ENCODE measurements around the gene ALDH2. TPM values are rescaled to one million over a fixed set of nuclear protein-coding genes. Genes with fewer than 3 reads are reported as not detected.
A peak's percentile ranks its signal among the peaks of the same experiment; 100 is the strongest.
"Not testable (repeated sequence)": the region's sequence is repeated elsewhere in the genome, so short reads cannot be mapped to it uniquely, and the experiment has no call there.

The ALDH2 gene
- total RNA-seq, result 28.5 and 49.0 TPM in 2 replicates

- peak; percentile 69 to 76 for DNase-seq (ENCODE audit: low read depth in 2 of 2)
These were observed at the start of gene ALDH2 for GRCh38 chr12:111766608-111767361. Gene ALDH2, plus strand, starts transcription at chr12:111766933. Its CDS starts 50 bp downstream, at chr12:111766983.

DNA sequence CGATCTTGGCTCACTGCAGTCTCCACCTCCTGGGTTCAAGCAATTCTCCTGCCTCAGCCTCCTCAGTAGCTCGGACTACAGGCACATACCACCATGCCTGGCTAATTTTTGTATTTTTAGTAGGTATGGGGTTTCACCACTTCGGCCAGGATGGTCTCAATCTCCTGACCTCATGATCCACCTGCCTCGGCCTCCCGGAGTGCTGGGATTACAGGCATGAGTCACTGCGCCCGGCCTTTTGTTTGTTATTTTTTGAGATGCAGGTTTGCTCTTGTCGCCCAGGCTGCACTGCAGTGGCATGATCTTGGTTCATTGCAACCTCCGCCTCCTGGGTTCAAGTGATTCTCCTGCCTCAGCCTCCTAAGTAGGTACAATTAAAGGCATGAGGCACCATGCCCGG lies 47.4 kb upstream of the ALDH2 start:
- DNase-seq (ENCODE audit: low read depth in 2 of 2), result not testable (repeated sequence)

- DNase-seq (ENCODE audit: low read depth in 2 of 2), result no peak
These were observed 46.3 kb upstream of the ALDH2 start for GRCh38 chr12:111720457-111720856.

- not testable (repeated sequence) for DNase-seq (ENCODE audit: low read depth in 2 of 2)
These were observed 42.9 kb upstream of the ALDH2 start for GRCh38 chr12:111723646-111724360.

DNA sequence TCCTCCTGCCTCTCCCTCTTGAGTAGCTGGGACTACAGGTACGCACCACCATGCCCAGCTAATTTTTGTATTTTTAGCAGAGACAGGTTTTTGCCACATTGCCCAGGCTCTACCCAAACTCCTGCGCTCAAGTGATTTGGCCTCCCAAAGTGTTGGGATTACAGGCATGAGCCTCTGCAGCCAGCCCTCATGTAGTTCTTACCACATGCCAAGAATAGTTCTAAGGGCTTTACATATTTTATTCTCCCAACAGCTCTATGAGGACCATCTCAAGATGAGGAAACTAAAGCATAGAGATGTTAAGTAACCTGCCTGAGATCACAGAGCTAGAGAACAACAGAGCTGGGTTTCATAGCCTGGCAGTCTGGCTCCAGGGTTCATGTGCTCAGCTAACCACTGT lies 37.9 kb upstream of the ALDH2 start:
- DNase-seq (ENCODE audit: low read depth in 2 of 2), result no peak

GRCh38 chr12:111730420-111730819 lies 36.3 kb upstream of the ALDH2 start:
- no peak for DNase-seq (ENCODE audit: low read depth in 2 of 2)

- DNase-seq (ENCODE audit: low read depth in 2 of 2), result no peak
These were observed 33.9 kb upstream of the ALDH2 start for GRCh38 chr12:111732786-111733185.

GRCh38 chr12:111733340-111733915 lies 33.3 kb upstream of the ALDH2 start:
- no peak for DNase-seq (ENCODE audit: low read depth in 2 of 2)

DNA sequence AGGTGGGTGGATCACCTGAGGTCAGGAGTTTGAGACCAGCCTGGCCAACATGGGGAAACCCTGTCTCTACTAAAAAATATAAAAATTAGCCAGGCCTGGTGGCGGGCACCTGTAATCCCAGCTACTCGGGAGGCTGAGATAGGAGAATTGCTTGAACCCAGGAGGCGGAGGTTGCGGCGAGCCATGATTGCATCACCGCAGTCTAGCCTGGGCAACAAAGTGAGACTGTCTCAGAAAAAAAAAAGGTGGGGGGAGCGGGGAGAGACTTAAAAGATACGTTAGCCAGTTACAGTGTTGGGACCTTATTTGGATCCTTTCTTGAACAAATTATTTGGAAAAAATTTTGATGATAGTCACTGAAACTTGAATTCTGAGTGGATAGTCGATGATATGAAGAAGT lies 27.2 kb upstream of the ALDH2 start:
- not testable (repeated sequence) for DNase-seq (ENCODE audit: low read depth in 2 of 2)

GRCh38 chr12:111741235-111741812 lies 25.4 kb upstream of the ALDH2 start:
- DNase-seq (ENCODE audit: low read depth in 2 of 2), result peak; percentile 87 to 96

GRCh38 chr12:111745211-111745610 lies 21.5 kb upstream of the ALDH2 start:
- DNase-seq (ENCODE audit: low read depth in 2 of 2), result no peak

- no peak for DNase-seq (ENCODE audit: low read depth in 2 of 2)
These were observed 19.4 kb upstream of the ALDH2 start for GRCh38 chr12:111747333-111747732.

GRCh38 chr12:111748151-111748672 lies 18.5 kb upstream of the ALDH2 start:
- peak; percentile 50 to 75 for DNase-seq (ENCODE audit: low read depth in 2 of 2)

- DNase-seq (ENCODE audit: low read depth in 2 of 2), result peak; percentile 67 to 70
These were observed 17.9 kb upstream of the ALDH2 start for GRCh38 chr12:111748867-111749266.

DNA sequence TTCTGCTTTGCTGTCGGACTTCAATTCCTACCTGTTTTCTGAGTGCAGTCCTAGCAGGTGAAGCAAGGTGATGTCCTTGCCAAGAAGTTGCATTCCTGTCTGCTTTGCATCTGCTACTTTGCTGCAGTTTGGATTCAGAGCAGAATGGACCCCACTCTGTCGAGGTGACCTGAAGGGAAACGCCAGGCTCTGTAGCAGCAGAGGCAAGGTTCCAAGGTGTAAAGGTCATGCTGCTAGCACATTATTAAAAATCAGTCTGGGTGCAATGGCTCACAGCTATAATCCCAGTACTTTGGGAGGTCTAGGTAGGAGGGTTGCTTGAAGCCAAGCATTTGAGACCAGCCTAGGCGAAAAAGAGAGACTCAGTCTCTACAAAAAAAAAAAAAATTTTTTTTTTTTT lies 17.3 kb upstream of the ALDH2 start:
- DNase-seq (ENCODE audit: low read depth in 2 of 2), result no peak

- peak; percentile 78 to 81 for DNase-seq (ENCODE audit: low read depth in 2 of 2)
These were observed 13.4 kb upstream of the ALDH2 start for GRCh38 chr12:111753144-111753881.

GRCh38 chr12:111754671-111755070 lies 12.1 kb upstream of the ALDH2 start:
- no peak for DNase-seq (ENCODE audit: low read depth in 2 of 2)

- no peak for DNase-seq (ENCODE audit: low read depth in 2 of 2)
These were observed 10.5 kb upstream of the ALDH2 start for GRCh38 chr12:111756196-111756595.

GRCh38 chr12:111756681-111757080 lies 10.1 kb upstream of the ALDH2 start:
- no peak for DNase-seq (ENCODE audit: low read depth in 2 of 2)

DNA sequence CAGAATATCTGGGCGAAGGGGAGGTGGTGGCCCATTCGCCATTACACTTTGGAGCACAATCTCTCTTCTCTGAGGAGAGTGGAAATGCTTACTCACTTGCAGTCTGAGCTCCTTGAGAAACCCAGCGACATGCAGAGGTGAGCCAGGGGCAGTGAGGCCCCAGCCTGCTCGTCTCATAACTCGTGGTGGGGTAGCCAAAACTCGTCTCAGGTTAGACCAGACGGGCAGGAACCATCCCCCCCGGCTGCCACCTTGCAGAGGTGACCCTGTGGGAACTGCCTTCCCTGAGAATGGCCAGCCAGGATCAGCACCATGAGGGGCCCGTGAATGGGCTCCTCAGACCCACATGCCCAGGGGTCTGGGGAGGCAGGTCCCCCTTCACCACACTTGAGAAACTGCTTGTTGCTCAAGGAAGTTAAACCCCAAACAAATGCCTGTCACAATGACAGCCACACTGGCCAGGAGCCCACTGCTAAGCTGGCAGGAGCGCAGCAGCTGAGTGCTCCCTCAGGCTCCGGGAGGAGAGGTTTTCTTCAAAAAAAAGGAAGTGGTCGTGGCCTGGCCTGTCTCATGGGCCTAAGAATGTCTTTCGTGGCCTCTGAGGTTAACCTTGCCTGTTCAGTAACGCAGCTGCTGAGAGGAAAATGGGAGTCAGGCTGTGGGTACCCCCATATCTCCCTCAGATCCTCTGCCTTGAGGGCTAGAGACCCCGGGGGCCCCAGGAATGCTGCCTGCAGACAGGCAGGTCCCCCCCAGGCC lies 9.2 kb upstream of the ALDH2 start:
- peak in 1 of 2 donors; percentile 24 for DNase-seq (ENCODE audit: low read depth in 2 of 2)

Measured in lung microvascular endothelial cell (primary cell).